HG03103 (cell line): ENCODE measurements around the gene CENPE.

Experiments used
- ATAC-seq: cut with Tn5 transposase; IDR thresholded peaks from one replicate; pipeline ENCODE4 v1.9.1; 2021; ENCODE audit warnings: low read depth; ENCODE audit not compliant: unreplicated experiment

The CENPE gene

DNA sequence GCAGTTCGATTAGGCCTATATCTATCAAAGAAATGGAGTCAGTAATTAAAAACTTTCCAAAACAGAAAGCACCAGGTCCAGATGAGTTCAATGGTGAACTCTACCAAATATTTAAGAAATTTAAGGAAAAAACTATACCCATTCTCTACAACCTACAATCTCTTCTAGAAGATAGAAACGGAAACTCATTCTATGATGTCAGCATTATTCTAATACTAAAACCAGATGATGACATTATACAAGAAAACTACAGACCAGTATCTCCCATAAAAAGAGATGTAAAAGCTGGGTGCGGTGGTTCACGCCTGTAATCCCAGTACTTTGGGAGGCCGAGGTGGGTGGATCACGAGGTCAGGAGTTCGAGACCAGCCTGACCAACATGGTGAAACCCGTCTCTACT, 69.0 kb downstream of the CENPE start:
- ATAC-seq = no peak

- ATAC-seq = no peak
Observed at GRCh38 chr4:103126126-103126525, 72.0 kb downstream of the CENPE start.

DNA sequence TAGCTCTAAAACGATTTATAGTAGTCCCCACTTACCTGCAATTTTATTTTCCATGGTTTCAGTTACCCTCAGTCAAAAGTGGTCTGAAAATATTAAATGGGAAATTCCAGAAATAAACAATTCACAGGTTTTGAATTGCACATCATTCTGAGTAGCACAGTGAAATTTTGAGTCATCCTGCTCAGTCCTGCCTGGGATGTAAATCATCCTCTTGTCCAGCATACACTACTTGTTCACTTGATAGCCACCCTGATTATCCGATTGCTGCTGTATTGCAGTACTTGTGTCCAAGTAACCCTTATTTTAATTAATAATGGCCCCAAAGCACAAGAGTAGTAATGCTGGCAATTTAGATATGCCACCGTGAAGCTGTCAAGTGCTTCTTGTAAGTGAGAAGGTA, 75.0 kb downstream of the CENPE start:
- no peak for ATAC-seq

GRCh38 chr4:103118166-103118565, 80.0 kb downstream of the CENPE start:
- ATAC-seq = no peak

DNA sequence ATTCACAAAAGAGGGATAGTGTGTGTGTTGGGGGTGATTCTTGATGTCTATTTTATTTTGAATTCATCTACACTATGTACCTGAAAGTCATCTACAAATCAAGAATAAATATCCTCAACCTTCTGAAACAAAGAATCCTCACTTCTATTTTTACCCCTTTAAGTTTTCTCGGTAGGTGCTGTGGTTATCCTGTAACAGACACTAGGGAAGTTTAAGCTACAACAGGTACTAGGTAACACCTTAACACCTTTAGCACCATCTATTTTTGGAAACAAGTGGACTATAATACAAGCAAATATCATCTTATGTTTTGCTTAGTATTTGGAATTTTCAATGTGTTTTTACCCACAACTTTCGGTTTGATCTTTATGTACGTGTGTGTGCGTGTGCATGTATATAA, 86.5 kb downstream of the CENPE start:
- ATAC-seq = no peak

- no peak for ATAC-seq
Observed at GRCh38 chr4:103108542-103108941, 89.6 kb downstream of the CENPE start.

DNA sequence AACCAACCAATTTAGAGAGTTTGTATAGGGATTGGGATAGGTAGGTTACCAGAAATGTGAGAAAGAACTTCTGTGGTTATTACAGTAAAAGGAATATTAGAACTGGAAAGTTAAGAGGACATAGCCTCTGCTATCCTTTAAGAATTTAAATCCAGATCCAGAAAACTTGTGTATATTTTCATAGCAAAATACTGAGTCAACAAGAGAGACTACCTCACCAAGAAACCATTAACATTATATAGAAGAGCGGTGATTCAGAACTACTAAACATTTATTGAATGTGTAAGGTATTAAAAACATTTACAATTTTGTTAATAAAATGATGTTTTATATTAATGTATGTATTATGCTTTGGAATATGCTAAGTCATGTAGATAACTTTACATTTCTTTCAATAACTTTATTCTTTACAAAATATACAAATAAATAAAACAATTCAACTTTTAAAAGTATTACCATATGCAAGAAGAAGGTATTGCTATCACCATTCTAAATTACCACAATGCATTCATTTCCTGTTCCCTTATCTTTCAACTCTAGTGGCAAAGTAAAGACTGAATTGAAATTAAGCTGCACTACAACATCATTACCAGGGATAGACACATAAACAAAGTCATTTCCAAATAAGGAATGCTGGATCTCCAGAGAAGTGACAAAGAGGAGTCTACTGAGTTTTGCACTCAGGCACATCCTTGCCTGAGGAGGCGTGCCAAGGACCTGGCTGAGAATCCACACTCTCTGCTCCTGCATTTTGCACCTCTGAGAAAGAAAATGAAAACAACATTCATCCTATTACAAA, 92.4 kb downstream of the CENPE start:
- no peak for ATAC-seq

- ATAC-seq = no peak
Observed at GRCh38 chr4:103104886-103105285, 93.3 kb downstream of the CENPE start.

GRCh38 chr4:103100691-103101090, 97.5 kb downstream of the CENPE start:
- no peak for ATAC-seq

DNA sequence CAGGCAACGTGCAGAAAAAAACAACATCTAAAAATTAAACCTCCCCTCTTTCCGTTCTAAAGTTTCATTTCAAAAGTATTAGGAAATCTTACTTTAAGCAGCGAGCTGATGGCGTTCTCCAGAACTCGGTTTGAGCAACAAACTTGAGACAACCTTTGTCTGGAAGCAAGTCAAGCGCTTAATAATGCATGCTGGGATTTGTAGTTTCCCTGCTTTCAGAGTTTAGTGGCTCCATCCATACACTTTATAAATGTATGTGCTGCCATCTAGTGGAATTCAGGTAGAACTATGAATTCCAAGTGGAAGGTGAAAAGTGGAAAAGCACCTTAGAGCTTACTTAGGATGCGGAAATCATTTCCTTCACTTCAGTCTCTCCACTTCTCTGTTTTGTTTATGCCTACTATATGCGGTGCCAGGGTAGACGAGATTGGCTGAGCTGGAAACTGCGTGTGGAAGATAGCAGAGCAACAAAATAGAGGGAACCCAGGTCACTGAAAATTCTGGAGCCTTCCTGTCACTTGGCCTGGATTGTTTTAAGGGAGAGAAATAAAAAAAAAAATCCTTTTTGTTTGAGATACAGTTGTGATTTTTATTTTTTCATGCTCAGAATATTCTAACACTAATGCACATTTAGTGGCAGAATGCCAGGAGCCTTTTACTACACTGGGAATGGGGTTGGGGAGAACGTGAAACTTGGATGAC, 98.3 kb downstream of the CENPE start, which contains the start of gene BDH2:
TSS of gene BDH2 (minus strand) at position 144 of the 702 bp plus-strand sequence. CDS start 3,580 bp downstream, outside the sequence.
- ATAC-seq = peak; percentile 95

- no peak for ATAC-seq
Observed at GRCh38 chr4:103098756-103099440, 99.2 kb downstream of the CENPE start.

- ATAC-seq = no peak
Observed at GRCh38 chr4:103098341-103098740, 99.8 kb downstream of the CENPE start.

DNA sequence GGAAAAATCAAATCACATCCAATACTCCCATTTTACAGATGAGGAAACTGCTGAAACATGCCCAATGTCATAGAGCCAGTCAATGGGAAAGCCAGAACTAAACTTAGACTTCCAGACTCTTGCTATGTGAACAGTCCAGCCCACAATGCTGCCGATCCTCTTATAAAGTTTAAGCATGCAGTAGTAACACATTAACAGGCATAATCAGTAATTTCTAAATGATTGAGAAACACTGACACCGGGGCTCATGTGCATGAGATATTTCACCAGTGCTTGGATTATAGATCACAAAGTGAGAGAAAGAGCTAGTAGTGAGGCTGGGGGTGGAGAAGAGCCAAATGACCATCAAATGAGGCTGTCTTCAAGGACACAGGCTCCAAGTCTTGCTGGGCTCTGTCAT, 101.0 kb downstream of the CENPE start:
- no peak for ATAC-seq

DNA sequence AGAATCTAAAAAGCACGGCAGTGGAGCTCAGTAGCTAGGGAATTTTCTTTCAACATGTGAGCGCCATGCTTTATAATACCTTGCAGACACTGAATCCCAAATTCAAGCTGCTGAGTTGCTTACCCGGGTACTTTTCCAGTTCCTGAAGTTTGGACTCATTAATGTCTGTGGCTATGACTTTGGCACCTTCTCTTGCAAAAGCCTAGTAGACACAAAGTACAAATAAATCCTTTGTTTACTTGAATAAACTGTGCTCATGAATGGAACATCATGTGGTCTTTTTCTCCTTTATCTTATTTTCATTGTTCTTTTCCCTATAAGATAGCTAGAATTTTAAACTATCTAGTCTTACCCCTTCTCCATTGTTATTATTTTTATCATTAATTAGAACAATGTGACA, 103.1 kb downstream of the CENPE start:
- no peak for ATAC-seq

DNA sequence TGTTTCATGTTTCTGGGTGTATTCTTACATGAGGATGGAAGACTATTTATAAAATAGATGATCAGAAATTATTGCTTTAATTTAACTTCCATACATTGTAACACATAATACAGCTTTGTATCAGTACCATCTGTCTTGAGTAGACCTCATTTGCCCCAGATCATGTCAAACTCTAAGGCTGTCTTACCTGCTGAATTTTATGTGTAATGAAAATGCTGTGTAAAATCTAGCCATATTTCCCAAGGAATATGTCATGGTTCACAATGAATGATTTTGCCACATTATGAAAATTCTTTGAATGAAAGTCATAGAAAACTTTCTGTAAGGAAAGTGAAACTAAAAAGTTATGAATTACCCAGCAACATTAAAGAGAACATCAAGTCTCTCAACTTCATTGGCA, 105.9 kb downstream of the CENPE start:
- no peak for ATAC-seq

GRCh38 chr4:103091601-103092223, 106.4 kb downstream of the CENPE start:
- peak; percentile 64 for ATAC-seq

GRCh38 chr4:103089481-103089880, 108.7 kb downstream of the CENPE start:
- no peak for ATAC-seq

DNA sequence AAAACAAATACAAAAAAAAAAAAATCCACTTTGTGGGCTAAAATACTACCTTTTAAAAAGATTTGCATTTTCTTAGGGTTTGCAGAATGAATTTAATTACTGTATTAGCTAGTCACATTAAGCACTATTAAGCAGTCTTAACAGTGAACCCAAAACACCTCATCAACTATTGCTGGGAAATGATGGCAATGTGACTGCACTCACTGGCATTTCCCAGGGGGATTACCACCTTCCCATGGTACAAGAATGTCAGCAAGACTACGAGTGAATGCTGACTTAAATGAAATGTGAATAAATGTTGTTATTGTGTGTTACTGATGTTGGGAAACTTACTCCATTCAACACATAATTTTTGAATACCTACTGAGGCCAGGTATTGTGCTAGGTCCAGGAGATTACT, 111.6 kb downstream of the CENPE start:
- no peak for ATAC-seq

GRCh38 chr4:103085555-103086196, 112.5 kb downstream of the CENPE start:
- no peak for ATAC-seq

- no peak for ATAC-seq
Observed at GRCh38 chr4:103079621-103080020, 118.5 kb downstream of the CENPE start.
